Astrocyte (in vitro differentiated cells and primary cell): ENCODE results near the gene ALK.

ENCODE experiments used
- EZH2 ChIP-seq: IDR thresholded peaks from 2 replicates; pipeline ENCODE4 v1.6.1; 2012; ENCODE audit warnings: mild to moderate bottlenecking, low read length, inconsistent platforms; ENCODE audit not compliant: insufficient read depth
- TF ChIP-seq, protein P1 (sequence below): IDR thresholded peaks from 2 replicates; pipeline ENCODE4 v1.5.1; 2011; ENCODE audit warnings: low read depth, mild to moderate bottlenecking, inconsistent platforms, low read length, moderate library complexity; ENCODE audit not compliant: insufficient read depth

DNA sequence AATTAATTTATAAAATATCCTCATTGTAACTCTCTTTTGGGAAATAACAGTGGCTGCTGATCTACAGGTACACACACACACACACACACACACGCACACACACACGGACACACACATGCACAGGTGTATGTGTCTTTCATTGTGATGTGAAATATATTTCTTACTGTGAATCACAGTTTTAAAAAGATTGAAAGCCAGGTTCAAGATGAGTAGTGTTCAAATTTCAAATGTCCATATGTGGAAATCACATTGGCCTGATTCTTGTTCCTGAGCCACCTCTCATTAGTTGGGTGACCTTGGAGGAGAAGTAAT, 372.4 kb downstream of the ALK start:
- TF ChIP-seq, protein P1, sequence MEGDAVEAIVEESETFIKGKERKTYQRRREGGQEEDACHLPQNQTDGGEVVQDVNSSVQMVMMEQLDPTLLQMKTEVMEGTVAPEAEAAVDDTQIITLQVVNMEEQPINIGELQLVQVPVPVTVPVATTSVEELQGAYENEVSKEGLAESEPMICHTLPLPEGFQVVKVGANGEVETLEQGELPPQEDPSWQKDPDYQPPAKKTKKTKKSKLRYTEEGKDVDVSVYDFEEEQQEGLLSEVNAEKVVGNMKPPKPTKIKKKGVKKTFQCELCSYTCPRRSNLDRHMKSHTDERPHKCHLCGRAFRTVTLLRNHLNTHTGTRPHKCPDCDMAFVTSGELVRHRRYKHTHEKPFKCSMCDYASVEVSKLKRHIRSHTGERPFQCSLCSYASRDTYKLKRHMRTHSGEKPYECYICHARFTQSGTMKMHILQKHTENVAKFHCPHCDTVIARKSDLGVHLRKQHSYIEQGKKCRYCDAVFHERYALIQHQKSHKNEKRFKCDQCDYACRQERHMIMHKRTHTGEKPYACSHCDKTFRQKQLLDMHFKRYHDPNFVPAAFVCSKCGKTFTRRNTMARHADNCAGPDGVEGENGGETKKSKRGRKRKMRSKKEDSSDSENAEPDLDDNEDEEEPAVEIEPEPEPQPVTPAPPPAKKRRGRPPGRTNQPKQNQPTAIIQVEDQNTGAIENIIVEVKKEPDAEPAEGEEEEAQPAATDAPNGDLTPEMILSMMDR, result no peak
- TF ChIP-seq EZH2, result no peak
